GM12875 (cell line): ENCODE data around the gene EXT2.

Experiments
- H3K4me3 ChIP-seq: one replicate; pipeline ENCODE4 v1.5.1; 2011; ENCODE audit warnings: low read depth, low read length, control low read depth
- TF ChIP-seq, protein P1 (sequence below): IDR thresholded peaks from 2 replicates; pipeline ENCODE4 v1.5.1; 2011; ENCODE audit warnings: low read depth, mild to moderate bottlenecking, control low read depth, inconsistent platforms, low read length, moderate library complexity, borderline replicate concordance; ENCODE audit not compliant: insufficient read depth

The EXT2 gene

DNA sequence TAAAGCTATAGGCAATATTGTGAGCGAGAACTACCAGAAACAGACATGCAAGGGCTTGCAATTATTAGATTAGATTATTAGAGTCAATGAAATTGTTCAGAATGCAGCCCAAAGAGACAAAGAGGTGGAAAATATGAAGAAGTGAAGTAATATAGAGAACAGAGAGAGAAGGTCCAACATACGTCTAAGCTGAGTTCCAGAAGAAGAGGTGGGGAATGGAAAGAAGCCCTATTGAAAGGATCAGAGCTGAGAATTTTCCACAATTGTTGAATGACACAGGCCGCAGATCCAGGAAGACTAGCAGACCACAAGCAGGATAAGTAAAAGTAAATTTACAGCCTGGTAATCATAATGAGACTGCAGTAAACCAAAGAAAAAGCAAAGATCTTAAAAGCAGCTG, 93.2 kb downstream of the EXT2 start:
- no peak overlapping the region for H3K4me3 ChIP-seq

DNA sequence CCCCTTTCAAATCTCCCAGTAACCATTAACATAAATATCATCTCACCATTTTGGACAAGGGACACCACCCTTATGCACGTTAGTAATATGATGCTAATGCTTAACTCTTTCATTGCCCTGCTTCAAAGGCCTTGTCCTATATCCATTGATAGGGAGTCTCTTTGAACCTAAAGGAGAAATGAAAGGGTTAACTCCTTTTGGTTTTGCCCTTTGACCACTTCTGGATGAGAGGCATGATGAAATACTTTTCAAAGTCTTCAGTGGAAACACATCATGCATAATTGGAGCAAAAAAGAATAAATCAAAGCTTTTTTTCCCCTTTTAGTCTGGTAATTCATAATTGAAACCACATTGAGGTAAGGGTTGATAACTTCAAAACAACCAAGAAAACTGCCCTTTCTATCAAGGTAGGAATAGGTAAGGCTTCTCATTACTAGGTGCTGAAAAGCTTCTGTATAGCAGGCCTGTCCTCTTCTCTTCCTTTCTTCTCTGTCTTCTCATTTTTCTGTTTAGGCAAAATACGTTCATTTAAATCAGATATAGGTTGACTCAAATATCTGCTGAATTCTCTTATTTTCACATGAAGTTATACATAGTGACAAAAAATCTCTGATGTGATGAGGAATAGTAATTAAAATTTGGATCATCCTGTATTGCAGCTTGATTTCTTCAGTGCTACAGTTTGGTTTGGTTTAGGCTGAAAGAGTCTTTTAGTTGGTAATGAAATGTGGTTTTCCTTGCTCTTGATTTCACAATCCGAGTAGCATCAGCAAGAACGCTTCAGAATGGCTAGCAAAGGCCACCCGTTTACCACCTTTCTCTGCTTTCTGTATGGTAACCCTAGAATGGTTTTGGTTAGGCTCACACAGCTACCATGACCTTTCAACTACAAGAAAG, 94.8 kb downstream of the EXT2 start:
- no peak overlapping the region for H3K4me3 ChIP-seq
- TF ChIP-seq, protein P1, sequence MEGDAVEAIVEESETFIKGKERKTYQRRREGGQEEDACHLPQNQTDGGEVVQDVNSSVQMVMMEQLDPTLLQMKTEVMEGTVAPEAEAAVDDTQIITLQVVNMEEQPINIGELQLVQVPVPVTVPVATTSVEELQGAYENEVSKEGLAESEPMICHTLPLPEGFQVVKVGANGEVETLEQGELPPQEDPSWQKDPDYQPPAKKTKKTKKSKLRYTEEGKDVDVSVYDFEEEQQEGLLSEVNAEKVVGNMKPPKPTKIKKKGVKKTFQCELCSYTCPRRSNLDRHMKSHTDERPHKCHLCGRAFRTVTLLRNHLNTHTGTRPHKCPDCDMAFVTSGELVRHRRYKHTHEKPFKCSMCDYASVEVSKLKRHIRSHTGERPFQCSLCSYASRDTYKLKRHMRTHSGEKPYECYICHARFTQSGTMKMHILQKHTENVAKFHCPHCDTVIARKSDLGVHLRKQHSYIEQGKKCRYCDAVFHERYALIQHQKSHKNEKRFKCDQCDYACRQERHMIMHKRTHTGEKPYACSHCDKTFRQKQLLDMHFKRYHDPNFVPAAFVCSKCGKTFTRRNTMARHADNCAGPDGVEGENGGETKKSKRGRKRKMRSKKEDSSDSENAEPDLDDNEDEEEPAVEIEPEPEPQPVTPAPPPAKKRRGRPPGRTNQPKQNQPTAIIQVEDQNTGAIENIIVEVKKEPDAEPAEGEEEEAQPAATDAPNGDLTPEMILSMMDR = no peak

More for the DNA sequence above, 93.2 kb downstream of the EXT2 start:
- TF ChIP-seq, protein P1 = no peak

DNA sequence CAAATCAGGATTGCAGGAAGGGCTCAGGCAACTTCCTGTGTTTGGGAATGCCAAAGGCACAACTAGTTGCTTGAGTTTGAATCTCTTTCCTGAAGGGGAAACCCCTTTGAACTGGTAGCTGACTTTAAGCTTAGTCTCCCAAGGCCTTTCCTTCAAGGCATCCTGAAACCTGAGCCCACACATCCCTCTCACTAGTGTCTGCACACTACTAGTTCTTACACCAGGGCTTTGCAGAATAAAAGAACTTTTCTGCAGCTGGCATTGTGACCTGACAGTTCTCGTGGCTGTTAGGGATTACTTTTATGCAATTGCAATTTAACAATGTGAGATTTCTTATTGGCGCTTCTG, 95.4 kb downstream of the EXT2 start:
- TF ChIP-seq, protein P1 = no peak
- H3K4me3 ChIP-seq = no peak overlapping the region

DNA sequence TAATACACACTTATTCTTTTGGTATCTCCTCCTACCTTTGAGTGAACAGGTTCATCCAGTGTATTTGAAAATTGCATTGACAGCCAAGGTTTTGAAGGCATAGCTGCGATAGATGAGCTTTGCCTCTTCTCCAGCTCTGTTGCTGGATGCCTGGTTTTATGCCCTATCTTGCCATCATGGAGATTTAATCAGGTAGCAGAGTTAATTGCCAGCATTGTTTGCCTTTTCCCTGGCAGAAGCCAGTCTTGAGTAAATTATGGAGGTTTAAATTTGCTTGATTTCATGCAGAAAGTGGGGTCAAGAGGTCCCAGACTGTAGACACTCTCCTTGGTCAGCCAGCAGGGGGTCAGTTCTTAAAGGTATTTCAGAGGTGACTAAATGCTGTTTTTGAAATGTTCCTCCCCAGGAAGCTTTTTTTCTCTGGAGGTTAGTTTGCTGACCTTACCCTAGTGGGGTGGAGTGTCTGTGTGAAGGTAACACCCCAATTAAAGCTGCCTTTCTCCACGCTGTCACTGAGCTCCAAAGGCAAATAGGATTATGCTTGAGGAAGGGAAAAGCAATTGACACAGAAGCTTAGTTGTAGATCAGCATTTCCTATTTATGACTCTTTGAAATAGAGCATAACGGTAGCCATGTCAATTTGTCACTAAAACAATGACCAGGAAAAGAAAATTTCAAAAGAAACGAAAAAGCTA, 96.0 kb downstream of the EXT2 start:
- TF ChIP-seq, protein P1 = no peak
- H3K4me3 ChIP-seq = no peak overlapping the region

DNA sequence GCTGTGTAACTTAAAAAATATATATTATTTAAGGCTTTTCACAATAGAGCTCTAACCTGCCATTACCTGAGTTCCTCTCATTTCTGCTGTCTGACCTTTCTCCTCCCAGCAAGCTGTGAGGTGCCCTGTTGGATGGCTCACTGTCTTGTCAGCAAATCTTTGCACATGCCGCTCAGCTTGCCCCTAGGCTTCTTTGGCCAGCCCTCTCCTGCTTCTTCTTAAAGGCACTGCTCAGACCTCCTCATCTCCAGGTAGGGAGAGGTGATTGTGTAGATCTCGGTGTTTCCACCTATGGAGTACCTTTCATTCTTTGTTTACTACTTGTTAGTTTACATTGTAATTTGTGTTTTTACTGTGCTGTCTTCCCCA, 96.5 kb downstream of the EXT2 start:
- no peak overlapping the region for H3K4me3 ChIP-seq
- TF ChIP-seq, protein P1 = no peak

DNA sequence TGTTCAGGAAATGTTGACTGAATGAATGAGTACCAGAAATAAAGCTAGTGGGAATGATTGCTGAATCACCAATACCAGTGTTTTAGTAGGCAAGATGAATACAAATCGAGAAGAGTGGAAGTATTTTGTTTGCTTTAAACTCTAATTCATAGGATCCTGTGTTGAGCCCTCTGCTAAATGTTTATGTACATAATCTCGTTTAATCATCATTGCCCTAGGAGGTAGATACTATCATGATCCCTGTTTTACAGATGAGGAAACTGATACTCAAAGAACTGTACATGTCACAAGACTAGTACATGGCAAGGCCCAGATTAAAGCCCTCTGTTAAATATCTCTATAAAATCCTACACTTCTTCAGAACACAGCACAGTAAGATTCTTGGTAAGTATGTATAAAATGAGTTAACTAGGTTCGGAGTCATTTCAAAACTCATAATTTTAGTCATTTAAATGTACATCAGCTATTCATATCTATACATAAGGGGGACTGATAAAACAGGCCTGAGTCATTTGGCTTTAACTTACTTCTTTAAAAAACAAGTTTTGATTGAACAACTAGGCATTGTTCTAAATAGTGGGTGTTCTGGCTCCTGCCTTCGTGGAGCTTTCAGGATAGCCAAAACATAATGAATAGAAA, 97.1 kb downstream of the EXT2 start:
- TF ChIP-seq, protein P1 = no peak
- no peak overlapping the region for H3K4me3 ChIP-seq
